ENCODE data around the gene OR5K4. TPM values are rescaled to one million over a fixed set of nuclear protein-coding genes. Genes with fewer than 3 reads are reported as not detected.
A peak's percentile ranks its signal among the peaks of the same experiment; 100 is the strongest.

The OR5K4 gene
- total and polyA plus RNA-seq, 2 of the 8 experiments (the other 6 are each of a cell fraction or from before 2014, with no cell fraction given): not detected

DNA sequence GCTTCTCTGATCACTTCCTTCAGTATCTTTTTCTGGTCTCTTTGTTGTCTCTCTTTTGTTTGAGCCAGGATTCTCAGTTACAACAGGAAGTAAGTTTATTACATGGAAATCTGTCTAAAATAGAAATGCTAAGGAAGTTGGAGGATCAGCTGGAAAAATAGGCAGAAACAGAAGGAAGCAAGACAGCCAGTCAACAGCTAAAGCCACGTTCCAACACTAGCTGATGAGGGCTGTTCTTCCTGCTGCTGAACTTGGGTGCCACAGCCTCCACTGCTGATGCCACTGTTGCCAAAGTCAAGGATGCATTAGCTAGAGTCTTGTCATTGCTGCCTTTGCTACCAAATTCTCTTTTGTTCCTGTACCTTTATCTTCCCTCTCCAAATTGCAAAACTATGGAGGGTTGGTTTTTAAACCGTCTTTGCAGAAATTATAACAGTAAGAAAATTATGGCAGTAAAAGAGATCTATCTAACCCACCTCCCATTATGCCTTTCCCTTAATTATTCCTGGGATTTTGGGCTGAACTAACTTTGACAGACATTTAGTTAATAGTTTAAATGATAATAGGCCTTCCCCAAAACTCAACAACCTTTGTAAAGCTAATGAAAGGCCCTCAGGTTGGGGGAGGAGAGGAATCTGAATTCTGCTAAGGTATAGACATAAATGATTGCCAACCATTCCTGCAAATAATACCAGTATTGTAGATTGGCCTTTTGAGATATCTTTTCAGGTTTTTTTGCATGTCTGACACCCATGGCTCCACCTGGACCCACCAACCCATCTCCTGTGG is 27.4 kb upstream of the OR5K4 start:
- H3K4me3 ChIP-seq (ENCODE audit: extremely low read depth in 1 of 4, insufficient read depth in 2 of 4, low read depth in 3 of 4, low read length in 4 of 4): peak overlapping the region; percentile 6 to 79 (median 38); a peak in 6 of 8 replicates
- POLR2A ChIA-PET (ENCODE audit: partially characterized antibody): interaction anchor here (0.6 to 3.4 kb wide), 15 partner anchors 8 to 288 kb away, joined by 3 to 25 read pairs (median 4); no protein-coding TSS in a partner anchor
- TF ChIP-seq POU5F1 (IDR thresholded peaks at IDR 0.05; ENCODE audit: low read depth, low read length) (0 out of 2 replicates have a peak, but pooled peaks have one; percentile 29), RAD21 (IDR thresholded peaks at IDR 0.05 in 1 of 2, conservative IDR thresholded peaks at IDR 0.05 in 1 of 2; ENCODE audit: low read depth in 2 of 2, low read length in 2 of 2) (no peak), POLR2A (IDR thresholded peaks at IDR 0.05; ENCODE audit: control extremely low read depth in 1 of 2, low read depth in 2 of 2, low read length in 2 of 2) (peak in 1 of 2 experiments; percentile 49; a peak in 1 of 3 replicates), ASH2L (IDR thresholded peaks at IDR 0.05; ENCODE audit: low read length) (peak; percentile 18), CHD2 (IDR thresholded peaks at IDR 0.05; ENCODE audit: low read length) (peak; percentile 36; the same call in 1 of the 2 replicates), EZH2 (IDR thresholded peaks at IDR 0.05; ENCODE audit: low read depth, low read length, severe bottlenecking) (no peak)
- TF ChIP-seq, protein P1, sequence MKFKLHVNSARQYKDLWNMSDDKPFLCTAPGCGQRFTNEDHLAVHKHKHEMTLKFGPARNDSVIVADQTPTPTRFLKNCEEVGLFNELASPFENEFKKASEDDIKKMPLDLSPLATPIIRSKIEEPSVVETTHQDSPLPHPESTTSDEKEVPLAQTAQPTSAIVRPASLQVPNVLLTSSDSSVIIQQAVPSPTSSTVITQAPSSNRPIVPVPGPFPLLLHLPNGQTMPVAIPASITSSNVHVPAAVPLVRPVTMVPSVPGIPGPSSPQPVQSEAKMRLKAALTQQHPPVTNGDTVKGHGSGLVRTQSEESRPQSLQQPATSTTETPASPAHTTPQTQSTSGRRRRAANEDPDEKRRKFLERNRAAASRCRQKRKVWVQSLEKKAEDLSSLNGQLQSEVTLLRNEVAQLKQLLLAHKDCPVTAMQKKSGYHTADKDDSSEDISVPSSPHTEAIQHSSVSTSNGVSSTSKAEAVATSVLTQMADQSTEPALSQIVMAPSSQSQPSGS (IDR thresholded peaks at IDR 0.05; ENCODE audit: low read length): no peak
- TF ChIP-seq, protein P2, sequence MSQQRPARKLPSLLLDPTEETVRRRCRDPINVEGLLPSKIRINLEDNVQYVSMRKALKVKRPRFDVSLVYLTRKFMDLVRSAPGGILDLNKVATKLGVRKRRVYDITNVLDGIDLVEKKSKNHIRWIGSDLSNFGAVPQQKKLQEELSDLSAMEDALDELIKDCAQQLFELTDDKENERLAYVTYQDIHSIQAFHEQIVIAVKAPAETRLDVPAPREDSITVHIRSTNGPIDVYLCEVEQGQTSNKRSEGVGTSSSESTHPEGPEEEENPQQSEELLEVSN (IDR thresholded peaks at IDR 0.05): no peak

More for the DNA sequence above, 27.4 kb upstream of the OR5K4 start:
- H4K8ac ChIP-seq (ENCODE audit: extremely low read depth, insufficient read depth, low read length): no peak overlapping the region
- peak overlapping the region; percentile 88 for H2BK5ac ChIP-seq (ENCODE audit: low read depth, low read length)
- no peaks in the 10 kb centered on the region for H4K20me1 ChIP-seq (replicated peaks in 1 of 2; ENCODE audit: control insufficient read depth in 1 of 2, insufficient read depth in 2 of 2, low read length in 2 of 2)
- H3K4ac ChIP-seq (replicated peaks; ENCODE audit: insufficient read length, low read depth, low read length): no peak overlapping the region
- no peak for DNase-seq (ENCODE audit: low read depth in 1 of 2, low spot score in 2 of 2)
- peaks cover 0 to 14% (median under 1%) of the 10 kb centered on the region in 4 experiments; a peak in 2 of 8 replicates for H3K36me3 ChIP-seq (ENCODE audit: control insufficient read depth in 2 of 4, insufficient read depth in 4 of 4, low read length in 3 of 4)
- H3K4me1 ChIP-seq (replicated peaks in 1 of 4; ENCODE audit: control insufficient read depth in 3 of 4, insufficient read depth in 4 of 4, low read length in 3 of 4): peaks cover 9 to 29% (median 14%) of the 10 kb centered on the region in 4 experiments
- H3K4me2 ChIP-seq (ENCODE audit: insufficient read depth in 1 of 2, low read depth in 2 of 2, low read length in 2 of 2): peak overlapping the region; percentile 53 to 72
- H3K79me1 ChIP-seq (ENCODE audit: low read depth, low read length): no peaks in the 10 kb centered on the region; the same call in 1 of the 2 replicates
- peak overlapping the region; percentile 48 for H2BK120ac ChIP-seq (replicated peaks; ENCODE audit: low read depth, low read length)
- H3K9ac ChIP-seq (replicated peaks in 1 of 4; ENCODE audit: extremely low read depth in 1 of 4, low read depth in 3 of 4, low read length in 3 of 4): peak overlapping the region in 2 of 4 experiments; percentile 16 to 26; a peak in 2 of 7 replicates
- no peaks in the 10 kb centered on the region for H3K9me3 ChIP-seq (ENCODE audit: insufficient read depth in 2 of 2, low read depth in 1 of 2, low read length in 1 of 2)
- WGBS, 2 experiments (ENCODE audit: extremely low coverage in 1 of 2, insufficient coverage in 1 of 2, insufficient read length in 1 of 2, insufficient replicate concordance in 2 of 2, low coverage in 1 of 2, low lambda C conversion rate in 2 of 2, missing lambda C conversion rate in 1 of 2): 49% methylated on average over 2 of the region's 2 CpGs; no CpG with 5 or more reads in 1 of the 2 experiments
- H3K23ac ChIP-seq (ENCODE audit: insufficient read length): no peak overlapping the region
- H3K23me2 ChIP-seq (ENCODE audit: low read depth, low read length): 0 out of 2 replicates have a peak, but pooled peaks cover 2% of the 10 kb centered on the region
- no peaks in the 10 kb centered on the region for H3K27me3 ChIP-seq (replicated peaks in 1 of 4; ENCODE audit: control insufficient read depth in 3 of 4, extremely low read depth in 1 of 4, insufficient read depth in 3 of 4, low read length in 3 of 4)
- H3K56ac ChIP-seq (replicated peaks; ENCODE audit: insufficient read length, low read depth, low read length): no peak overlapping the region
- 0 out of 2 replicates have a peak overlapping the region, but pooled peaks have one; percentile 10 for H2AFZ ChIP-seq (ENCODE audit: low read length)
- no peak for FAIRE-seq
- H2BK20ac ChIP-seq (ENCODE audit: low read length): peak overlapping the region; percentile 9
- peaks cover 6 to 35% of the 10 kb centered on the region in 2 experiments; a peak in 3 of 4 replicates for H3K79me2 ChIP-seq (ENCODE audit: control insufficient read depth in 1 of 2, insufficient read depth in 2 of 2, low read length in 2 of 2)
- peak overlapping the region; percentile 69; the same call in 1 of the 2 replicates for H3K27ac ChIP-seq (ENCODE audit: low read depth, low read length)
- CTCF ChIA-PET (ENCODE audit: partially characterized antibody): interaction anchor here (0.5 to 5.6 kb wide), 4 partner anchors 17 to 286 kb away, joined by 3 to 97 read pairs (median 6); no protein-coding TSS in a partner anchor
- H4K5ac ChIP-seq (ENCODE audit: insufficient read length, low read depth, low read length): peak overlapping the region; percentile 78
- peak overlapping the region; percentile 99 for H2BK12ac ChIP-seq (ENCODE audit: low read depth, low read length)
- H4K91ac ChIP-seq (replicated peaks; ENCODE audit: insufficient read length, low read length): peak overlapping the region; percentile 75
- peak overlapping the region; percentile 82 for H3K18ac ChIP-seq (ENCODE audit: extremely low read depth, low read length)
- no peak overlapping the region for H3K14ac ChIP-seq (ENCODE audit: insufficient read length)
- H2AK5ac ChIP-seq (ENCODE audit: low read depth, low read length): peak overlapping the region; percentile 98
- 0 out of 2 replicates have a peak overlapping the region, but pooled peaks have one; percentile 21 for H2BK15ac ChIP-seq (ENCODE audit: low read length)

Measured in H1 (cell line).